ENCODE data around the gene GPR39. TPM values are rescaled to one million over a fixed set of nuclear protein-coding genes. Genes with fewer than 3 reads are reported as not detected.

Gene GPR39
- total RNA-seq, 1 donor from 2014 or later: 9.0 TPM

DNA sequence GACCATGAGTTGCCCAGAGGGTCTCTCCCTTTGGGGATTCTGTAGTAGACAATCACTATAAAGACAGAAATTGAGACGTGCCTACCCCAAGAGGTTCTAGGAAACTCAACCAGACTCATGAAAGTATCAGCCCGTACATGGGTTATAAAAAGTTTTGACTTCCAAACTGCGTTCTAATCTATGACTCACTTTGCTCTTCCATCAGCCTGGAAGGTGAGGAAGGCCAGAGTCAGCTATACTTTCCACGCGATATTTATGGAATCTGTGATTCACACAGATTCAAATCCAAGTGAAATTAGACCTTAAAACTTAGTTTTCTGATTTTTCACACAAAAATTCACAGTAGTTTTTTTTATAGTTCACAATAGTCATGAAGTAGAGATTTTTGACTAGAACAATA lies 261.1 kb downstream of the GPR39 start:
- TF ChIP-seq, protein P1, sequence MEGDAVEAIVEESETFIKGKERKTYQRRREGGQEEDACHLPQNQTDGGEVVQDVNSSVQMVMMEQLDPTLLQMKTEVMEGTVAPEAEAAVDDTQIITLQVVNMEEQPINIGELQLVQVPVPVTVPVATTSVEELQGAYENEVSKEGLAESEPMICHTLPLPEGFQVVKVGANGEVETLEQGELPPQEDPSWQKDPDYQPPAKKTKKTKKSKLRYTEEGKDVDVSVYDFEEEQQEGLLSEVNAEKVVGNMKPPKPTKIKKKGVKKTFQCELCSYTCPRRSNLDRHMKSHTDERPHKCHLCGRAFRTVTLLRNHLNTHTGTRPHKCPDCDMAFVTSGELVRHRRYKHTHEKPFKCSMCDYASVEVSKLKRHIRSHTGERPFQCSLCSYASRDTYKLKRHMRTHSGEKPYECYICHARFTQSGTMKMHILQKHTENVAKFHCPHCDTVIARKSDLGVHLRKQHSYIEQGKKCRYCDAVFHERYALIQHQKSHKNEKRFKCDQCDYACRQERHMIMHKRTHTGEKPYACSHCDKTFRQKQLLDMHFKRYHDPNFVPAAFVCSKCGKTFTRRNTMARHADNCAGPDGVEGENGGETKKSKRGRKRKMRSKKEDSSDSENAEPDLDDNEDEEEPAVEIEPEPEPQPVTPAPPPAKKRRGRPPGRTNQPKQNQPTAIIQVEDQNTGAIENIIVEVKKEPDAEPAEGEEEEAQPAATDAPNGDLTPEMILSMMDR (conservative IDR thresholded peaks at IDR 0.05; ENCODE audit: low read depth, low read length): no peak
- H3K4me3 ChIP-seq (ENCODE audit: low read depth, low read length): no peak overlapping the region
- DNase-seq (ENCODE audit: low read depth): no peak

DNA sequence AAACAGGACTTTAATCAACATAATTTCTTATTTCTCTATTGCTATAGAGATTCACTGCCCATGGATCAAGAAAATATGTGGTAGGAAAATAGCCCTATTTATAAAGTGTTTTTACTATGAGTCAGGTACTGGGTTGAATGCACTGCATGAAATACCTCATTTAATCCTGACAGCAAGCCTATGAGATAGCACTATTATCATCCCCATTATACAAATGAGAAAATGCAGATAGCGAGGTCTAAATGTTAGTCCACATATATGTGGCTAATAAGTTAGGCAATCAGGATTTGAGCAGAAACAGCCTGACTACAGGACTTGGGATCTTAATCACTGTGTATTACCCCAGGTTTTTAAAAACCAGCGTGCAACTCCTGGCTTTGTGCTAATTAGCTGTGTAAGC lies 261.9 kb downstream of the GPR39 start:
- TF ChIP-seq, protein P1 (conservative IDR thresholded peaks at IDR 0.05; ENCODE audit: low read depth, low read length): no peak
- no peak overlapping the region for H3K4me3 ChIP-seq (ENCODE audit: low read depth, low read length)
- no peak for DNase-seq (ENCODE audit: low read depth)

DNA sequence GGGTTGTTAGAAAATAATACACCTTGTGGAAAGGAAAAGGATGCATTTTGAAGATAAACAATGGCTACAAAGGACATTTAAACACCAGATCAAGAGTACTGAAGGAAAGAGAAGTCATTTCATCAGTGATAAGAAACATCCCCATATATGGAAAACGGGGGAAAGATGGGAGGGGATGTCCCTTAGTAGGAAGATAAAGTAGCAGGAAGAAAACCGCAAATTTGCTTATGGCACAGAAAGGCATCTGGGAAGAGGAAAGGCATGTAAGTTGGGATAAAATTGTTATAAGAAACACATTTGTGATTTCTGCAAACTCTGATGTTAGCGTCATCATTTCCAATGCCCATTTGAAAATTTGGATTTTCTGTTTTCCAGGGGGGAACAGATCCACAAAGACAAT lies 263.9 kb downstream of the GPR39 start:
- no peak overlapping the region for H3K4me3 ChIP-seq (ENCODE audit: low read depth, low read length)
- no peak for DNase-seq (ENCODE audit: low read depth)
- TF ChIP-seq, protein P1 (conservative IDR thresholded peaks at IDR 0.05; ENCODE audit: low read depth, low read length): no peak

DNA sequence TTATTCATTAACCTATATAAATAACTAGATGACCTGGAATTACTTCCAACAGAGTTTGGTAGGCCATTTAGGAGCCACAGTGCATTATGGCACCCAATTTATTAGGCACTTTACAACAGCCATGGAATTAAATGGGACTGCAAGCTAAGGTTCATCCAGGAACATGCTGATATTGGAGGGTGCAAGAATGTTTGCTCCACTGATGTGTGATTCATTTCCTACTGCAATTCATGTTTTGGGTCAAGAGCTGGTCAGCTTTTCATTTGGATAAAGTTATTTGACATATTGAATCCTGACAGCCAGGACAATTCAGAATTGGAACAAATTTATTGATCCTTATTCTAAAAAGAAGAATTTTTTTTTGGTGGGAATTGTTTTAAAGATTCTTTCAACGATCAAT lies 265.2 kb downstream of the GPR39 start:
- TF ChIP-seq, protein P1 (conservative IDR thresholded peaks at IDR 0.05; ENCODE audit: low read depth, low read length): no peak
- no peak overlapping the region for H3K4me3 ChIP-seq (ENCODE audit: low read depth, low read length)
- DNase-seq (ENCODE audit: low read depth): no peak

DNA sequence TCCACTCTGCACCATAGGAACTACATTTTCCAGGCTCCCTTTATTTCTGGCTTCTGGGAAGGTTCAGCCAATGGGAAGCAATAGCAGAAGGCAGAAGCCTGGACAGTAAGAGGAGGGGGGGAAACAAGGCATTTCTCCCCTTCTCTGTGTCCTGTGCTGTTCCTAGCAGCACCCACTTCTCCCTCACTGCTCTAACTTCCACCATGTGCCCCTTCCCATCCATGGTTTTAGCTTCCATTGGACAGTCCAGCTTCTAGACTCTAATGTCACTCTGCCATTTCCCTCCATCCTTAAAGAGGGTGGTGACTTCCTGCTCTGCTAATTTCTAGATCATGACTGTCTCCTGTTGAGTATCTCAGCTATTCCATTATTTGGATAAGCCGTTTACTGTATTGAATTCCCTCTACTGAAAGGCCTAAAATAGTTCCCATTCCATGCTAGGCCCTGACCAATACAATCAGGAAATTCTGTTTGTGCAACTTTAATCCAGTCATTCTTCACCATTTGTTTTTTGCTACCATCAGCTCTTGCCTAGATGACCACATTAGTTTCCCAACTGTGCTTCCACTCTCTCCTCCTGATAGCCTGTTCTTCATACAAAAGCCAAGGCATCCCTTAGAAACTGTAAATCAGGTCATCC lies 274.2 kb downstream of the GPR39 start:
- no peak overlapping the region for H3K4me3 ChIP-seq (ENCODE audit: low read depth, low read length)
- no peak for DNase-seq (ENCODE audit: low read depth)
- TF ChIP-seq, protein P1 (conservative IDR thresholded peaks at IDR 0.05; ENCODE audit: low read depth, low read length): no peak

DNA sequence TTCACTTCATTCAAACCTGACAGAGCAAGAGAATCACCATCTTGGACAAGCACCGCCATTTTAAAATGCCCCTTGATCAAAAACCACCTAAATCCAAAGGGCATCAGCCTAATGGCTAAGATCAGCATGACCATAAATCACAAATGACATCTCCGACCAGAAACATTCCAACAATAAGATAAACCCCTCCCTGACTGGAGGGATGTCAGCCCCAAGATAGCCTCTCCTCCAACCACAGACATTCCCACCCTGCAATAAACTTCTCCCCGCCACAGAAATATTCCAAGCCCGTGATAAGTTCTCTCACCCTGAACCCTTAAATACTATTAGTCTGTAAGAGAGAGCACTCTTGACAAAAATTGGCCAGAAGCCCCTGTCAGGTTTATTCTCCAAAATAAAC lies 275.0 kb downstream of the GPR39 start:
- no peak overlapping the region for H3K4me3 ChIP-seq (ENCODE audit: low read depth, low read length)
- no peak for DNase-seq (ENCODE audit: low read depth)
- TF ChIP-seq, protein P1 (conservative IDR thresholded peaks at IDR 0.05; ENCODE audit: low read depth, low read length): no peak

DNA sequence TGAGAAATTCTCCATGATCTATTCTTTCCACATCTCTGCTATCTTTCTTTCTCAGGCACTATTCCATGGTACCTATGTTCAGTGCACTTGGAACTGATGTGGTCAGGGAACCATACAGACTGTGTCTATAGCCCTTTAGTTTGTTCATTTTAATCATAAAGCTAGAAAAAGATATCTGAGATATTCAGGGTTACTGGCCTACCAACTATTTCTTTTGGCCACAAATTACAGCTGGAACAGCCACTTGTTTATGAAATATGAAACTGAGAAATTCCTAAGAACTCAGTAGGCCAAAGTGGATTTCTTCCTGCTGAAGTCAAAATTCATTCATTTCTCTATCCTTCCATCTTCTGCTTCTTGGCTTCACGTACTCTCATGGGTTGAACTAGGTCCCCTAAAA lies 276.2 kb downstream of the GPR39 start:
- DNase-seq (ENCODE audit: low read depth): no peak
- no peak overlapping the region for H3K4me3 ChIP-seq (ENCODE audit: low read depth, low read length)
- TF ChIP-seq, protein P1 (conservative IDR thresholded peaks at IDR 0.05; ENCODE audit: low read depth, low read length): no peak
